GM21529 (cell line): ENCODE data around the gene XKR8.

ENCODE experiments used
- ATAC-seq: cut with Tn5 transposase; IDR thresholded peaks from one replicate; pipeline ENCODE4 v1.9.1; 2021; ENCODE audit not compliant: unreplicated experiment

Gene XKR8

GRCh38 chr1:27959792-27960603 is at the start of gene XKR8:
Gene XKR8 (plus strand): TSS chr1:27959973. CDS start chr1:27960070, 97 bp downstream.
- peak; percentile 84 for ATAC-seq

- ATAC-seq: no peak
These were observed 47.3 kb upstream of the XKR8 start for GRCh38 chr1:27912429-27912828.

GRCh38 chr1:27915082-27915575 is 44.6 kb upstream of the XKR8 start:
- ATAC-seq: no peak

GRCh38 chr1:27922272-27922671 is 37.5 kb upstream of the XKR8 start:
- ATAC-seq: no peak

- no peak for ATAC-seq
These were observed 31.4 kb upstream of the XKR8 start for GRCh38 chr1:27928216-27928954.

GRCh38 chr1:27931184-27931583 is 28.6 kb upstream of the XKR8 start:
- no peak for ATAC-seq

GRCh38 chr1:27931759-27932158 is 28.0 kb upstream of the XKR8 start:
- no peak for ATAC-seq

GRCh38 chr1:27934818-27935549 is 24.8 kb upstream of the XKR8 start, which contains the start of gene SMPDL3B:
Gene SMPDL3B (plus strand): TSS chr1:27935000. CDS start chr1:27935184, 184 bp downstream.
- no peak for ATAC-seq

GRCh38 chr1:27935721-27936120 is 24.1 kb upstream of the XKR8 start:
- no peak for ATAC-seq

- ATAC-seq: no peak
These were observed 23.4 kb upstream of the XKR8 start for GRCh38 chr1:27936370-27936769.

GRCh38 chr1:27937524-27937836 is 22.3 kb upstream of the XKR8 start:
- ATAC-seq: no peak

- no peak for ATAC-seq
These were observed 21.3 kb upstream of the XKR8 start for GRCh38 chr1:27938488-27938887.

- ATAC-seq: no peak
These were observed 19.5 kb upstream of the XKR8 start for GRCh38 chr1:27940297-27940696.

- ATAC-seq: no peak
These were observed 18.8 kb upstream of the XKR8 start for GRCh38 chr1:27940870-27941560.

GRCh38 chr1:27941671-27942540 is 17.9 kb upstream of the XKR8 start:
- ATAC-seq: no peak

GRCh38 chr1:27945020-27945419 is 14.8 kb upstream of the XKR8 start:
- no peak for ATAC-seq

GRCh38 chr1:27949027-27949426 is 10.7 kb upstream of the XKR8 start:
- no peak for ATAC-seq

- ATAC-seq: no peak
These were observed 8.4 kb upstream of the XKR8 start for GRCh38 chr1:27951396-27951795.

GRCh38 chr1:27952147-27952546 is 7.6 kb upstream of the XKR8 start:
- no peak for ATAC-seq

GRCh38 chr1:27954186-27954585 is 5.6 kb upstream of the XKR8 start:
- ATAC-seq: no peak
